GM18861 (cell line): ENCODE results near the gene C5.

ENCODE experiments used
- ATAC-seq: cut with Tn5 transposase; IDR thresholded peaks from one replicate; pipeline ENCODE4 v1.9.1; 2021; ENCODE audit not compliant: unreplicated experiment

The C5 gene

GRCh38 chr9:120944434-120944843 is 105.6 kb downstream of the C5 start:
- ATAC-seq: peak; percentile 100

GRCh38 chr9:120942186-120943001 is 107.7 kb downstream of the C5 start:
- no peak for ATAC-seq

- ATAC-seq: no peak
Observed at GRCh38 chr9:120941046-120941770, 108.9 kb downstream of the C5 start.

- ATAC-seq: no peak
Observed at GRCh38 chr9:120940573-120940972, 109.5 kb downstream of the C5 start.

- no peak for ATAC-seq
Observed at GRCh38 chr9:120938851-120939250, 111.2 kb downstream of the C5 start.

- no peak for ATAC-seq
Observed at GRCh38 chr9:120937596-120937995, 112.5 kb downstream of the C5 start.

GRCh38 chr9:120937127-120937526 is 112.9 kb downstream of the C5 start:
- no peak for ATAC-seq

- ATAC-seq: no peak
Observed at GRCh38 chr9:120936764-120937122, 113.3 kb downstream of the C5 start.

- peak; percentile 36 for ATAC-seq
Observed at GRCh38 chr9:120936011-120936763, 113.9 kb downstream of the C5 start.

- no peak for ATAC-seq
Observed at GRCh38 chr9:120935383-120935857, 114.7 kb downstream of the C5 start.

GRCh38 chr9:120934281-120934680 is 115.8 kb downstream of the C5 start:
- ATAC-seq: no peak

GRCh38 chr9:120933310-120934055 is 116.6 kb downstream of the C5 start:
- ATAC-seq: no peak

- ATAC-seq: no peak
Observed at GRCh38 chr9:120932086-120932823, 117.8 kb downstream of the C5 start.

GRCh38 chr9:120931231-120932085 is 118.6 kb downstream of the C5 start:
- peak; percentile 32 for ATAC-seq

GRCh38 chr9:120929229-120929791 is 120.8 kb downstream of the C5 start:
- no peak for ATAC-seq

- ATAC-seq: peak; percentile 22
Observed at GRCh38 chr9:120928483-120929228, 121.4 kb downstream of the C5 start.

GRCh38 chr9:120928015-120928482 is 122.0 kb downstream of the C5 start:
- no peak for ATAC-seq
